HL-60/S4 (cell line): ENCODE measurements around the gene SLAMF8.

Source experiments
- in situ Hi-C: fragments of 300-500 bp; cut with MboI; formaldehyde crosslinking; loops from 2 replicates; pipeline ENCODE4 v1.14.3; 2022; ENCODE audit warnings: low sequenced_read_pairs

Gene SLAMF8

GRCh38 chr1:159826441-159827101 is at the start of gene SLAMF8:
TSS of gene SLAMF8 (plus strand) at chr1:159826873. CDS start at chr1:159826899, 26 bp downstream.
- in situ Hi-C loops, result no loop called here

- in situ Hi-C loops, result no loop called here
Measured at GRCh38 chr1:159778266-159778665, 48.4 kb upstream of the SLAMF8 start.

- in situ Hi-C loops, result no loop called here
Measured at GRCh38 chr1:159779403-159779851, 47.2 kb upstream of the SLAMF8 start.

GRCh38 chr1:159780583-159781582 is 45.8 kb upstream of the SLAMF8 start, which contains the start of gene DUSP23:
TSS of gene DUSP23 (plus strand) at chr1:159780962. CDS start at chr1:159781101, 139 bp downstream.
- in situ Hi-C loops, result no loop called here

- in situ Hi-C loops, result no loop called here
Measured at GRCh38 chr1:159781992-159782391, 44.7 kb upstream of the SLAMF8 start.

- in situ Hi-C loops, result no loop called here
Measured at GRCh38 chr1:159783724-159784123, 42.9 kb upstream of the SLAMF8 start.

GRCh38 chr1:159786465-159786864 is 40.2 kb upstream of the SLAMF8 start:
- in situ Hi-C loops, result no loop called here

GRCh38 chr1:159786966-159787365 is 39.7 kb upstream of the SLAMF8 start:
- in situ Hi-C loops, result no loop called here

- in situ Hi-C loops, result loop anchor here (10.0 kb wide), 1 partner anchor 214 kb away; no protein-coding TSS in a partner anchor
Measured at GRCh38 chr1:159790237-159790917, 36.3 kb upstream of the SLAMF8 start.

GRCh38 chr1:159791031-159791430 is 35.6 kb upstream of the SLAMF8 start:
- in situ Hi-C loops, result loop anchor here (10.0 kb wide), 1 partner anchor 214 kb away; no protein-coding TSS in a partner anchor

GRCh38 chr1:159791461-159791860 is 35.2 kb upstream of the SLAMF8 start:
- in situ Hi-C loops, result loop anchor here (10.0 kb wide), 1 partner anchor 213 kb away; no protein-coding TSS in a partner anchor

- in situ Hi-C loops, result loop anchor here (5.0 to 10.0 kb wide), 2 partner anchors 92 to 209 kb away; no protein-coding TSS in a partner anchor
Measured at GRCh38 chr1:159795534-159795933, 31.1 kb upstream of the SLAMF8 start.

GRCh38 chr1:159798893-159799292 is 27.8 kb upstream of the SLAMF8 start:
- in situ Hi-C loops, result loop anchor here (5.0 to 10.0 kb wide), 2 partner anchors 88 to 206 kb away; no protein-coding TSS in a partner anchor

GRCh38 chr1:159799446-159799985 is 27.2 kb upstream of the SLAMF8 start:
- in situ Hi-C loops, result loop anchor here (5.0 to 10.0 kb wide), 2 partner anchors 88 to 205 kb away; no protein-coding TSS in a partner anchor

GRCh38 chr1:159800177-159800930 is 26.3 kb upstream of the SLAMF8 start:
- in situ Hi-C loops, result no loop called here

- in situ Hi-C loops, result no loop called here
Measured at GRCh38 chr1:159802111-159802510, 24.6 kb upstream of the SLAMF8 start, which contains the start of gene FCRL6. TSS of gene FCRL6 (plus strand) at chr1:159802360. CDS start at chr1:159802425, 65 bp downstream.

GRCh38 chr1:159803956-159804689 is 22.6 kb upstream of the SLAMF8 start:
- in situ Hi-C loops, result no loop called here

GRCh38 chr1:159804924-159805323 is 21.7 kb upstream of the SLAMF8 start:
- in situ Hi-C loops, result no loop called here

GRCh38 chr1:159815926-159816325 is 10.7 kb upstream of the SLAMF8 start:
- in situ Hi-C loops, result no loop called here
